SH-SY5Y (cell line): ENCODE results near the gene OR6F1.

ENCODE experiments used
- GATA2 ChIP-seq: IDR thresholded peaks from 2 replicates; pipeline ENCODE4 v1.6.1; 2011; ENCODE audit warnings: mild to moderate bottlenecking, low read depth, low read length
- GATA3 ChIP-seq: IDR thresholded peaks from 2 replicates; pipeline ENCODE4 v1.6.1; 2011; ENCODE audit warnings: low read depth, mild to moderate bottlenecking, low read length, moderate library complexity

DNA sequence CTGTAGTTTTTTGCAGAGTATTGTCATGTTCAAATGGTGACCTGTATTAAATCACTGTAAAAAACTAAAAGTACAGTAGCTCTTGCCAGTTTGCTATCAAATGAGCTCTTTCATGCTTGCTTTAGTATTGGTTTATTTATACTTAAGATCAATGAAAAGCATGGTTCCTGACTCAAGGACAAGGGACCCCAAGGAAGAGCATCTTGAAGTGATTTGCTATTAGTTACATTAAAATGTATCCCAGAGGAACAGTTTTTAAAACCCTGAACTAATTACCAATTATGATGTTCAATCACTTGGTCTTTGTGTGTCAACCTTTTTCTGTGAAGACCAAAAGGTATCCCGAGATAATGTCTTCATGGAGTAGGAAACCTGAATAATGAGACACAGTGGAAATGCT is 36.8 kb downstream of the OR6F1 start, which contains the start of gene OR13G1:
- TF ChIP-seq GATA2 (no peak), GATA3 (no peak)
